ENCODE data around the gene ZBTB3. TPM values are rescaled to one million over a fixed set of nuclear protein-coding genes. Genes with fewer than 3 reads are reported as not detected.

The ZBTB3 gene
- total RNA-seq, 4 donors from 2014 or later, result 4.7 to 7.7 (median 6.9) TPM

DNA sequence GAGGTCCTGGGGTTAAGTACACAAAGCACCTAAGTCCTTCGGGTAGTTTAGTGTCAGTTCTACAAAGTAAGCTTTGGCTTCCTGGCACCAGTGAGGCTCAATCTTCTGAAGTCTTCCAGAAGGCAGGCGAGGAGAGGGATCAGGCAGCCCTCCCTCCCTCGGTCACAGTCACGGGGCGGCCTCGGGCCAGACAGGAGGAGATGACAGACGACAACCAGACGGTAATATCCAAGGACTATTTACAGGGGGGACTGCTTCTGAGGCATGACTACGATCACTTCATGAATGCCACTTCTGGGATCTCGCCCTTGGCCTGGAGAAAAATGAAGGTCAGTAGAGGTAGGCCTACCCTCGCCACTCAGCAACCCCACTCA lies 38.2 kb upstream of the ZBTB3 start:
- no peak for DNase-seq
- Histone ChIP-seq H3K9me3 (no peaks in the 10 kb centered on the region), H3K36me3 (peaks cover 32 to 71% (median 44%) of the 10 kb centered on the region in 3 donors), H3K27me3 (no peaks in the 10 kb centered on the region), H3K4me3 (peak overlapping the region; percentile 81 to 90 (median 86)), H3K4me1 (peaks cover 27 to 54% (median 31%) of the 10 kb centered on the region in 3 donors), H3K27ac (peak overlapping the region; percentile 86 to 93 (median 88))
- WGBS, 2 donors, result 0 to 33% methylated on average over 6 to 7 of the region's 11 CpGs
- TF ChIP-seq, protein P1, sequence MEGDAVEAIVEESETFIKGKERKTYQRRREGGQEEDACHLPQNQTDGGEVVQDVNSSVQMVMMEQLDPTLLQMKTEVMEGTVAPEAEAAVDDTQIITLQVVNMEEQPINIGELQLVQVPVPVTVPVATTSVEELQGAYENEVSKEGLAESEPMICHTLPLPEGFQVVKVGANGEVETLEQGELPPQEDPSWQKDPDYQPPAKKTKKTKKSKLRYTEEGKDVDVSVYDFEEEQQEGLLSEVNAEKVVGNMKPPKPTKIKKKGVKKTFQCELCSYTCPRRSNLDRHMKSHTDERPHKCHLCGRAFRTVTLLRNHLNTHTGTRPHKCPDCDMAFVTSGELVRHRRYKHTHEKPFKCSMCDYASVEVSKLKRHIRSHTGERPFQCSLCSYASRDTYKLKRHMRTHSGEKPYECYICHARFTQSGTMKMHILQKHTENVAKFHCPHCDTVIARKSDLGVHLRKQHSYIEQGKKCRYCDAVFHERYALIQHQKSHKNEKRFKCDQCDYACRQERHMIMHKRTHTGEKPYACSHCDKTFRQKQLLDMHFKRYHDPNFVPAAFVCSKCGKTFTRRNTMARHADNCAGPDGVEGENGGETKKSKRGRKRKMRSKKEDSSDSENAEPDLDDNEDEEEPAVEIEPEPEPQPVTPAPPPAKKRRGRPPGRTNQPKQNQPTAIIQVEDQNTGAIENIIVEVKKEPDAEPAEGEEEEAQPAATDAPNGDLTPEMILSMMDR (IDR thresholded peaks at IDR 0.05), result peak in 1 of 6 experiments; percentile 0
- TF ChIP-seq POLR2A (IDR thresholded peaks at IDR 0.05), result no peak
- intact Hi-C loops (cut with DNase I), result loop anchor here (5.0 kb wide), 1 partner anchor 70 kb away; no protein-coding TSS in a partner anchor

DNA sequence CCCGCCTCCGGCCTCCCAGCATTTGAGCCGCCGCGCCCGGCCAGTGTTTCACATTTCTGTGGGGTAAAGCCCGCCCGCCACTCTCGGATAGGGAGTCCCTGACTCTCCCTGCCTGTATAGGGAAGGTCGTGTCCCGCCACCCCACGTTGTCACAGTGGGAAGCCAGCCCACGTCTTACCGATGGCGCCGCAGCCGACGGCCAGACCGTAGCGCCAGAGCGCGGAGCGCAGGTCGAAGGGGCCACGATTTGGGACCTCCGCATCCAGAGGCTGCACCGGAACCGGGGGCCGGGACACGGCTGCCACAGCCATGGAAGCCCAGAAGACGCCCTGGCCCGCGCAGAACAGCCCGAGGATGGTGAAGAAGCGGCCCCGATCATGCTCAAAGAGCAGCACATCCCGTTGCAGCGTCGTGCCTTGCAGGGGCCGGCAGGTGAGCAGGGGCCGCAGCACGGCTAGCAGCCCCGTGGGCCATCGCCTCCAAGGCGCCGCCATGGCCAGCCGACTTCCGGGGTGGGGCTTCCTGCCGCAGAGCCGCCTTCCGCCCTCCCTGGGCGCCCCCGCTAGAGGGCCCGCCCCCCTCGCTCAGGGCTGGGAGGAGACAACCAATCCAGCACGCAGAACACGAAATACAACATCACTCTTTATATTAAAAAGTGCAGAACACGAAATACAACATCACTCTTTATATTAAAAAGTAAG lies 37.7 kb upstream of the ZBTB3 start, which contains the start of gene TMEM223:
TMEM223 (minus strand) TSS at position 506 of the 701 bp plus-strand sequence; CDS start at position 494, 12 bp downstream.
- no peaks in the 10 kb centered on the region for H3K27me3 ChIP-seq
- TF ChIP-seq, protein P1 (IDR thresholded peaks at IDR 0.05), result peak in 4 of 6 experiments; percentile 20 to 43 (median 36)
- peak in 3 of 4 donors; percentile 42 to 84 (median 77) for TF ChIP-seq POLR2A (IDR thresholded peaks at IDR 0.05)
- peak within 1 kb of the TSS; percentile 81 to 90 (median 86) for H3K4me3 ChIP-seq
- H3K4me1 ChIP-seq, result peaks cover 27 to 54% (median 31%) of the 10 kb centered on the region in 3 donors
- peaks cover 31 to 66% (median 39%) of the 10 kb centered on the region in 3 donors for H3K36me3 ChIP-seq
- intact Hi-C loops (cut with DNase I), result loop anchor here (5.0 kb wide), 1 partner anchor 71 kb away; no protein-coding TSS in a partner anchor
- WGBS, 2 donors, result 0% methylated on average over 1 to 3 of the region's 58 CpGs
- H3K9me3 ChIP-seq, result no peaks in the 10 kb centered on the region
- peak; percentile 24 for DNase-seq
- peak within 1 kb of the TSS; percentile 86 to 93 (median 88) for H3K27ac ChIP-seq

DNA sequence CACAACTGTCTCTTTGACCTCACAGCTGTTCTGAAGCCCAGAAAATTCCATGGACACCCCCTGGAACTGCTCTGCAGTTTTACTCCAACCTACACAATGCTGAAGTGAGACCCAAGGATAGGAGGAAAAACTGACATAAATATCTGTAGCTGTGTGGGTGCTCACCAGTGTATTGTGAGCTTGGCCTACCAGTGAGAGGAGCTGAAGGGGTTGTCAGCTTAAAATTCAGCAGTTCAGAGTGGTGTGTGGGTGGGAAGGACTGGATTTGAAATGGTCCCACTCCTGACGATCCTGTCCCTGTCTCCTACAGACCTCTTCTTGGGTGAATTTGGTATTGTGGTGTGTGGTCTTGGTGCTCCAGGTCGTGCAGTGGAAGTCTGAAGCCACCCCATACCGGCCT lies 35.6 kb upstream of the ZBTB3 start:
- Histone ChIP-seq H3K27me3 (no peaks in the 10 kb centered on the region), H3K4me1 (peaks cover 35 to 66% (median 40%) of the 10 kb centered on the region in 3 donors), H3K4me3 (no peak overlapping the region), H3K9me3 (no peaks in the 10 kb centered on the region), H3K36me3 (peaks cover 11 to 51% (median 18%) of the 10 kb centered on the region in 3 donors), H3K27ac (peak overlapping the region in 1 of 4 donors; percentile 93)
- intact Hi-C loops (cut with DNase I), result loop anchor here (5.0 kb wide), 1 partner anchor 93 kb away; the partner anchor contains the start of gene SLC3A2
- no peak for DNase-seq
- WGBS, 2 donors, result 50 to 59% methylated on average over 1 to 3 of the region's 3 CpGs
- TF ChIP-seq POLR2A (IDR thresholded peaks at IDR 0.05), result no peak
- TF ChIP-seq, protein P1 (IDR thresholded peaks at IDR 0.05), result no peak

DNA sequence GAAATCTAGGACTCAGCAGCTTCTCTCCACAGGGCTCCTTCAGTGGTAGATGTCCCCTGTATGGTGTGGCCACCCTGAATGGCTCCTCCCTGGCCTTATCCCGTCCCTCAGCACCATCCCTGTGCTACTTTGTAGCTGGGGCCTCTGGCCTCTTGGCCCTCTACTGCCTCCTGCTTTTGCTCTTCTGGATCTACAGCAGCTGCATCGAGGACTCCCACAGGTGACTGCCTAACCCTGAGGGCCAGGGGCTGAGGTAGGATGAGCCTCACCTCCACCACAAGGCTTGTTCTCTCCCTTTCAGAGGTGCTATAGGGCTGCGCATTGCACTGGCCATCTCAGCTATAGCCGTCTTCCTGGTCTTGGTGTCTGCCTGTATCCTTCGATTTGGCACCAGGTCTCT lies 35.0 kb upstream of the ZBTB3 start:
- H3K27ac ChIP-seq, result peak overlapping the region in 2 of 4 donors; percentile 94 to 100
- H3K4me1 ChIP-seq, result peaks cover 35 to 66% (median 40%) of the 10 kb centered on the region in 3 donors
- TF ChIP-seq, protein P1 (IDR thresholded peaks at IDR 0.05), result no peak
- TF ChIP-seq POLR2A (IDR thresholded peaks at IDR 0.05), result no peak
- no peak overlapping the region for H3K4me3 ChIP-seq
- H3K9me3 ChIP-seq, result no peaks in the 10 kb centered on the region
- intact Hi-C loops (cut with DNase I), result loop anchor here (5.0 kb wide), 1 partner anchor 93 kb away; the partner anchor contains the start of gene SLC3A2
- peaks cover 7 to 50% (median 13%) of the 10 kb centered on the region in 3 donors for H3K36me3 ChIP-seq
- no peak for DNase-seq
- no peaks in the 10 kb centered on the region for H3K27me3 ChIP-seq
- 43 to 79% methylated on average over 4 to 5 of the region's 5 CpGs for WGBS, 2 donors
